ENCODE results near the gene TCF25. TPM values are rescaled to one million over a fixed set of nuclear protein-coding genes. Genes with fewer than 3 reads are reported as not detected.

The TCF25 gene
- total RNA-seq, 1 experiment from 2014 or later: 122 TPM

- Histone ChIP-seq H3K9me3 (replicated peaks) (no peaks in the 10 kb centered on the region), H3K27me3 (replicated peaks) (no peaks in the 10 kb centered on the region), H3K36me3 (no peaks in the 10 kb centered on the region), H3K4me3 (no peak overlapping the region), H3K4me1 (replicated peaks) (no peaks in the 10 kb centered on the region), H3K27ac (no peak overlapping the region)
- no peak for DNase-seq (ENCODE audit: low read depth in 1 of 2, low spot score in 2 of 2)
Observed at GRCh38 chr16:89855986-89856385, 17.4 kb upstream of the TCF25 start.

- no peaks in the 10 kb centered on the region for H3K36me3 ChIP-seq
- H3K4me3 ChIP-seq: no peak overlapping the region
- H3K9me3 ChIP-seq (replicated peaks): no peaks in the 10 kb centered on the region
- no peak overlapping the region for H3K27ac ChIP-seq
- no peaks in the 10 kb centered on the region for H3K27me3 ChIP-seq (replicated peaks)
- H3K4me1 ChIP-seq (replicated peaks): peaks cover 7% of the 10 kb centered on the region
- no peak for DNase-seq (ENCODE audit: low read depth in 1 of 2, low spot score in 2 of 2)
Observed at GRCh38 chr16:89858973-89859614, 14.3 kb upstream of the TCF25 start.

- H3K27ac ChIP-seq: no peak overlapping the region
- H3K4me1 ChIP-seq (replicated peaks): peaks cover 12% of the 10 kb centered on the region
- no peaks in the 10 kb centered on the region for H3K27me3 ChIP-seq (replicated peaks)
- H3K36me3 ChIP-seq: no peaks in the 10 kb centered on the region
- DNase-seq (ENCODE audit: low read depth in 1 of 2, low spot score in 2 of 2): no peak
- no peaks in the 10 kb centered on the region for H3K9me3 ChIP-seq (replicated peaks)
- no peak overlapping the region for H3K4me3 ChIP-seq
Observed at GRCh38 chr16:89859615-89860007, 13.8 kb upstream of the TCF25 start.

GRCh38 chr16:89860747-89861304 is 12.6 kb upstream of the TCF25 start:
- no peaks in the 10 kb centered on the region for H3K36me3 ChIP-seq
- no peak overlapping the region for H3K27ac ChIP-seq
- no peak overlapping the region for H3K4me3 ChIP-seq
- DNase-seq (ENCODE audit: low read depth in 1 of 2, low spot score in 2 of 2): peak; percentile 58 to 64
- no peaks in the 10 kb centered on the region for H3K27me3 ChIP-seq (replicated peaks)
- no peaks in the 10 kb centered on the region for H3K9me3 ChIP-seq (replicated peaks)
- peaks cover 14% of the 10 kb centered on the region for H3K4me1 ChIP-seq (replicated peaks)

- Histone ChIP-seq H3K4me3 (no peak overlapping the region), H3K27ac (no peak overlapping the region), H3K4me1 (replicated peaks) (peaks cover 14% of the 10 kb centered on the region), H3K9me3 (replicated peaks) (no peaks in the 10 kb centered on the region), H3K27me3 (replicated peaks) (no peaks in the 10 kb centered on the region), H3K36me3 (no peaks in the 10 kb centered on the region)
- no peak for DNase-seq (ENCODE audit: low read depth in 1 of 2, low spot score in 2 of 2)
Observed at GRCh38 chr16:89861648-89862047, 11.7 kb upstream of the TCF25 start.

- Histone ChIP-seq H3K4me3 (no peak overlapping the region), H3K4me1 (replicated peaks) (peaks cover 14% of the 10 kb centered on the region), H3K36me3 (no peaks in the 10 kb centered on the region)
Observed at GRCh38 chr16:89862732-89863131, 10.7 kb upstream of the TCF25 start.

GRCh38 chr16:89863741-89864526 is 9.5 kb upstream of the TCF25 start:
- no peak overlapping the region for H3K4me3 ChIP-seq
- H3K36me3 ChIP-seq: no peaks in the 10 kb centered on the region
- peaks cover 8% of the 10 kb centered on the region; the same call in 1 of the 2 replicates for H3K9me3 ChIP-seq (replicated peaks)
- no peak overlapping the region for H3K27ac ChIP-seq
- H3K4me1 ChIP-seq (replicated peaks): peaks cover 14% of the 10 kb centered on the region
- H3K27me3 ChIP-seq (replicated peaks): no peaks in the 10 kb centered on the region
- DNase-seq (ENCODE audit: low read depth in 1 of 2, low spot score in 2 of 2): no peak

More at GRCh38 chr16:89862732-89863131, 10.7 kb upstream of the TCF25 start:
- peaks cover 2% of the 10 kb centered on the region; the same call in 1 of the 2 replicates for H3K9me3 ChIP-seq (replicated peaks)
- H3K27ac ChIP-seq: no peak overlapping the region
- no peak for DNase-seq (ENCODE audit: low read depth in 1 of 2, low spot score in 2 of 2)
- H3K27me3 ChIP-seq (replicated peaks): no peaks in the 10 kb centered on the region

GRCh38 chr16:89864527-89864820 is 8.9 kb upstream of the TCF25 start:
- Histone ChIP-seq H3K36me3 (no peaks in the 10 kb centered on the region), H3K4me3 (no peak overlapping the region), H3K27me3 (replicated peaks) (no peaks in the 10 kb centered on the region), H3K27ac (no peak overlapping the region), H3K4me1 (replicated peaks) (peaks cover 14% of the 10 kb centered on the region), H3K9me3 (replicated peaks) (peaks cover 8% of the 10 kb centered on the region; the same call in 1 of the 2 replicates)
- DNase-seq (ENCODE audit: low read depth in 1 of 2, low spot score in 2 of 2): no peak

- Histone ChIP-seq H3K36me3 (peaks cover under 1% of the 10 kb centered on the region), H3K4me3 (no peak overlapping the region)
- DNase-seq (ENCODE audit: low read depth in 1 of 2, low spot score in 2 of 2): no peak
Observed at GRCh38 chr16:89867918-89868317, 5.5 kb upstream of the TCF25 start.

GRCh38 chr16:89869911-89870310 is 3.5 kb upstream of the TCF25 start:
- Histone ChIP-seq H3K27me3 (replicated peaks) (no peaks in the 10 kb centered on the region), H3K27ac (no peak overlapping the region), H3K4me3 (no peak overlapping the region), H3K36me3 (peaks cover 14% of the 10 kb centered on the region), H3K9me3 (replicated peaks) (peaks cover 8% of the 10 kb centered on the region; the same call in 1 of the 2 replicates), H3K4me1 (replicated peaks) (peaks cover 16% of the 10 kb centered on the region)
- DNase-seq (ENCODE audit: low read depth in 1 of 2, low spot score in 2 of 2): no peak

More at GRCh38 chr16:89867918-89868317, 5.5 kb upstream of the TCF25 start:
- H3K9me3 ChIP-seq (replicated peaks): peaks cover 8% of the 10 kb centered on the region; the same call in 1 of the 2 replicates
- peaks cover 20% of the 10 kb centered on the region for H3K4me1 ChIP-seq (replicated peaks)
- H3K27me3 ChIP-seq (replicated peaks): no peaks in the 10 kb centered on the region
- H3K27ac ChIP-seq: no peak overlapping the region

- Histone ChIP-seq H3K9me3 (replicated peaks) (peaks cover 8% of the 10 kb centered on the region; the same call in 1 of the 2 replicates), H3K36me3 (peaks cover 18% of the 10 kb centered on the region), H3K4me1 (replicated peaks) (peaks cover 16% of the 10 kb centered on the region), H3K4me3 (no peak overlapping the region), H3K27ac (no peak overlapping the region), H3K27me3 (replicated peaks) (no peaks in the 10 kb centered on the region)
- no peak for DNase-seq (ENCODE audit: low read depth in 1 of 2, low spot score in 2 of 2)
Observed at GRCh38 chr16:89870440-89870839, 3.0 kb upstream of the TCF25 start.

- DNase-seq (ENCODE audit: low read depth in 1 of 2, low spot score in 2 of 2): no peak
- H3K4me3 ChIP-seq: no peak overlapping the region
- peaks cover 8% of the 10 kb centered on the region; the same call in 1 of the 2 replicates for H3K9me3 ChIP-seq (replicated peaks)
- no peak overlapping the region for H3K27ac ChIP-seq
- H3K36me3 ChIP-seq: peaks cover 27% of the 10 kb centered on the region
- H3K4me1 ChIP-seq (replicated peaks): peaks cover 16% of the 10 kb centered on the region
- no peaks in the 10 kb centered on the region for H3K27me3 ChIP-seq (replicated peaks)
Observed at GRCh38 chr16:89871895-89872294, 1.5 kb upstream of the TCF25 start.

GRCh38 chr16:89873972-89874689 is 739 bp downstream of the TCF25 start:
- no peaks in the 10 kb centered on the region for H3K27me3 ChIP-seq (replicated peaks)
- H3K4me1 ChIP-seq (replicated peaks): peaks cover 16% of the 10 kb centered on the region
- peak overlapping the region; percentile 100 for H3K27ac ChIP-seq
- H3K9me3 ChIP-seq (replicated peaks): no peaks in the 10 kb centered on the region
- H3K36me3 ChIP-seq: peaks cover 47% of the 10 kb centered on the region
- peak; percentile 78 to 95 for DNase-seq (ENCODE audit: low read depth in 1 of 2, low spot score in 2 of 2)
- peak overlapping the region; percentile 97 for H3K4me3 ChIP-seq
